NOMO-1 treated with dmso at 0.1 percent for 144 hours (cell line): Measurements from ENCODE around the gene CSN3.

Experiments
- DNase-seq: peaks from one replicate; lab custom pipeline; 2025; ENCODE audit not compliant: unreplicated experiment; lab: John Stamatoyannopoulos, UW

CSN3 gene

GRCh38 chr4:70291341-70291740 is 48.9 kb downstream of the CSN3 start:
- no peak for DNase-seq

DNA sequence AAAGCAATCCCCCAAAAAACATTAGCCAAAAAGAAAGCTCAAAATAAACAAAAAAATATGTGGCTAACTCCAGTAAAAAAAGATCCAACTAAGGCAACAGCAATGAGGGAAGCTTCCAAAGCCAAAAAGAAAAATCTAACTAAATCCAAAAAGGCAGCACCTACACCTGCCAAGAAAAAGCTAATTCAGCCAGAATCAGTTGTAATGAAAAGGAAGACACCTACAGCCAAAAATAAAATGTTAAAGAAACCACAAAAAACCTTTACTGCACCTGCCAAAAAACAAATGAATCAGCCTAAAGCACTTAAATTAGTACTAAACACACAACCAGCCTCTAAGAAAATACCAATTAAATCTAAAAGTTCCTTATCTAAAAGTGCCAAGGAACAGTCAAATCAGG is 55.2 kb downstream of the CSN3 start:
- DNase-seq = no peak

DNA sequence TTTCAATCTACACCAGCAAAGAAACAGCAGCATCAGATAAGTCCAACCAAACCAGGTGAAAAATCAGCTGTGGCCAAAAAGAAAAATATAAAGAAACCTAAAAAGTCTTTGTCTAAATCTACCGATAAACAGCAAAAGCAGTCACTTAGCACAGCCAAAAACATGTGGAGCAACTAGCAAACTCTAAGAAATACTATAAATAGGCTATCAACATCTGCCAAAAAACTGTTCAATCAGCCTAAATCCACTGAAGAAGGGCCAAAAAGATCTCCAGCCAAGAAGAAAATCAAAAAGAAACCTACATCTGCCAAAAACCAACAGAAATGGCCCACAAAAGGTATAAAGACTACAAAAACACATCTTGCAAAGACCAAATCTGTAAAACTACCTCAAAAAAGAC is 55.7 kb downstream of the CSN3 start:
- no peak for DNase-seq

GRCh38 chr4:70299643-70300042 is 57.2 kb downstream of the CSN3 start:
- DNase-seq = no peak

DNA sequence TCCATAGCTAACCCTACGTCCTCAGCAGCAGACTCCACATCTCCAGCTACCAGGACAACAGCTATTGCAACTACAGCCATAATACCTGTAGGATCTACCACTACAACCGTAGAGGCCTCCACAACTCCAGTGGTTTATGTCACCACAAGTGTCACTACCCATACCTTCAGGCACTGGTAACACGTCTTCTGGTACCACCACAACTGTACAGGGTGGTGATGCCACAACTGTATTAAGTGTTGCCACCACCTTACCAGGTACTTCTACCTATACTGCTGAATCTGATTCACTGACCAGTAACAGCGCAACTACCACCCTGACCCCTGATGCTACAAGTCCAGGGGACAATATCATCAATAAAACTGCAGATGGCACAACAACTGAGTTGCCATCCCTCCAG is 57.8 kb downstream of the CSN3 start:
- DNase-seq = no peak
